Mucosa of gallbladder (tissue), 1 donor: ENCODE measurements around the gene PARVB. TPM values are rescaled to one million over a fixed set of nuclear protein-coding genes. Genes with fewer than 3 reads are reported as not detected.
A peak's percentile ranks its signal among the peaks of the same experiment; 100 is the strongest.
"Not testable (repeated sequence)": the region's sequence is repeated elsewhere in the genome, so short reads cannot be mapped to it uniquely, and the experiment has no call there.

Experiments used
- DNase-seq: peaks from one replicate; pipeline ENCODE4 v3.0.0-alpha.2; 2020; ENCODE audit warnings: low spot score
- total RNA-seq: library from RNA; stranded (reverse); gene quantifications from one replicate; pipeline ENCODE4 v1.2.1, GENCODE V29; 2021
- donor health status: DM: no; HTN: no; CAD: no.

Gene PARVB
- total RNA-seq, 1 donor from 2014 or later: 16.5 TPM

DNA sequence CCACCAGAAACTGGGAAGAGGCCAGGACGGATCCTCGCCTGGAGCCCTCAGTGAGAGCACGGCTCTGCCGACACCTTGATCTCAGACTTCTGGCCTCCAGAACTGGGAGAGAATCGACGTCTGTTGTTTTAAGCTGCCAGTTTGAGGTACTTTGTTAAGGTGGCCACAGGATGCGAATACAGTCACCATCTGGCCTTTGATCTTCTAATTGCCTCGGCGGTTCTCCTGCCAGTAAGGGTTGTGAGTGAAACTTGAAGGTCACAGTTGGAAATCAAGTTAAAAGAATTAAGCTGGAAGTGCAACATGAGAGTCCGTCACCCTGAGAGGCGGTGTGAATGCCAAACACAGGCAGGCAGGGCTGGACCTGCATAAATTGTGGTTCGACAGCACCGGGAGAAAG lies 27.9 kb downstream of the PARVB start:
- DNase-seq: no peak

DNA sequence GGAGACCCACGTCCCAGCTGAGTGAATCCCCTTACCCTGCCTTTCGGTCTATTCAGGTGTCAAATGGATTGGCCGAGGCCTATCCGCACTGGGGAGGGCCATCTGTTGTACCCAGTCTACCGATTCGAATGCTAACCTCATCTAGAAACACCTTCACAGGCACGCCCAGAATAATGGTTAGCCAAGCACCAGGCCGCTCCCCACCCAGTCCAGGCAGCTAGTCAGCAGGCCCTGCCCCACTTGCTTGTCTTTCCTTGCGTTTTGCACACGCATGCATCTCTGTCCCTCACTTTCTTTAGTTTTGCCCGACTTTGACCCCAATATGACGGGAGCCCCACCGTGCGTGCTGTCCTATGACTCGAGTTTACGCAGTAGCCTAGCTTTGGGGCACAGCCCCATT lies 31.7 kb downstream of the PARVB start:
- no peak for DNase-seq

DNA sequence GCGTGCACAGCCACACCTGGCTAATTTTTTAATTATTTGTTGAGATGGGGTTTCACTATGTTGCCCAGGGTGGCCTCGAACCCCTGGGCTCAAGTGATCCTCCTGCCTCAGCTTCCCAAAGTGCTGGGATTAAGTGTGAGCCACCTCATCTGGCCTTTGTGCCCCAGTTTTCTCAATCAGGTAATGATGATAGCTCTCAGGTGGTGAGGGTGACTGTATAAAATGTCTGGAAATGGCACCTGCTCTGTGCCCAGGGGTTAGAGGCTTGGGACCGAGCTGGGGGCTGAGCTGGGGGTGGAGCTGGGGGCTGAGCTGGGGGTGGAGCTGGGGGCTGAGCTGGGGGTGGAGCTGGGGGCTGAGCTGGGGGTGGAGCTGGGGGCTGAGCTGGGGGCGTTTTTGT lies 32.5 kb downstream of the PARVB start:
- DNase-seq: not testable (repeated sequence)

GRCh38 chr22:44057401-44057987 lies 33.4 kb downstream of the PARVB start:
- DNase-seq: no peak

GRCh38 chr22:44063462-44064371 lies 39.6 kb downstream of the PARVB start:
- DNase-seq: no peak

DNA sequence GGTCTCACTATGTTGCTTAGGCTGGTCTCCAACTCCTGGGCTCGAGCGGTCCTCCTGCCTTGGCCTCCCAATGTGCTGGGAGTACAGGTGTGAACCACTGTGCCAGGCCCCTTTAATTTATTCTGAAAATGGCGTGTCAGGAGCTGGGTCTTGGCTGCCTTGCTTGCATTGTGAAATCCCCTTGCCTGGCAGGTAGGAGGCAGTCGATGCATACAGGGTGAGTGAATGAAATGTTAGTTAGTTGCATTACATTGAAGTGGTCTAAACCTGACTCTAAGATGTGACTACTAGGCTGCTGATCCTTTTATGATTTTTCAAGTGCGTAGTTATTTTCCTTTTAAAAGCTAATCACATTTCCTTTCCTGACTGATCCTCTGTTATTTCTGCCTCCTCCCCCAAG lies 42.9 kb downstream of the PARVB start:
- DNase-seq: no peak

GRCh38 chr22:44067901-44068300 lies 43.8 kb downstream of the PARVB start:
- DNase-seq: no peak

DNA sequence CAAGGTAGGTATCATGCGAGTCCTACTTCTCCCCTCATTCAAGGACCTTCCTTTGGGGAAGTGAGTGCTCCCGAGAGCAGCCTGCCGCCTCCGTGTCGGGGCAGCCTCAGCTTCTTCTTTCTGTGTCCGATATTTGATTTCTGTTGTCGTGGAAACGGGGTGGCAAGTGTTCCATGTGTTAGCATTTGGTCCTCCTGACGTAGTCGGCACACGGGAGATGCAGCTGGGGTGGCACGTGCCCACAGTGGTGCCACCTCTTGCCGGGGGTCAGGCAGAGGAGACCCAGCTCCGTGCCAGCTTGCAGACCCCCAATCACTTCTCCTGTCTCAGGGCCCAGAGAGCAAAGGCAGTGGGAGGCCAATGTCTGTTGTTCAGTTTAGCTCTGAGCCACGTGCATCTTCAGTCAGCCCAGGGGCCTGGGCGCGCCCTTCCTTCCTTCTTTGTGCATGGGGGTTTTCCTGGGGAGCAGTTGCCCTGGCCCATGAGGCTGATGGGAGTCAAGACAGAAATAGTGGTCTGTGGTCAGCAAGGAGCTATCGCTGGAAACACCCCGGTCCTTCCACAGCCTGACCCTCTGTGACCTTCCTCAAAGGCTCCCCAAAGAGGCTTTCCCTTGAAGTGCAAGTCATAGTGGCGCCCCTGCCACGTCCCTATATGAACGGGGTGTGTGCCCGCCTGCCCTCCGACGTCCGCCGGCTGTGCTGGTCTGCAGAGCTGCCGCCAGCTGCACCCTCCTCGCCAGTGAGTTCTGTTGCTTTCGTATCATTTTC lies 44.5 kb downstream of the PARVB start:
- peak; percentile 20 for DNase-seq

- DNase-seq: no peak
Observed at GRCh38 chr22:44070029-44070428, 45.9 kb downstream of the PARVB start.

DNA sequence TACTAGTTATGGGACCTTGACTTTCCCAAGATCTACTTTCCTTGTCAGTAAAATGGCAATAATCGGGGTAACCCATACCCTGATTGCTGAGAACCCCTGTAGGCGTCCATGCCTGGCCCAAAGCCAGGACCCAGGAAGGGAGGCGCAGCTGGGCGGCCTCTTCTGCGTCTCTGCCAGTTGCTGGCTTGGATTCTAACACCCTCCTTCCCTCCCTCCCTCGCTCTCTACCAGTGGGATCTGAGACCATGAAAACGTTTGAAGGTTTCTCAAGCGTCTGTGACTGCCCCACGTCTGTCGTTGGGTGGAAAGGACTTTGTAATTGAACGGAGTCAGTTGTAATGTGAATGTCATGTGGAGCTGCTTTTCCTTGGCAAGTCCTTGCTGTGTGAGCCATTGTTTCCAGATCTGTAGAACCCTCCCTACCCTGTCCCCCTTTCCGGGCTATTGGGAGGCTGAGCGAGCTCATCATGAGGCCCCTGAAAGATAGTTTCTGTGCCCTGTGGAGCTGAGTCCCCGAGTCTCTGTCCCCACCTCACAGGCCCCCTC lies 47.8 kb downstream of the PARVB start:
- no peak for DNase-seq

DNA sequence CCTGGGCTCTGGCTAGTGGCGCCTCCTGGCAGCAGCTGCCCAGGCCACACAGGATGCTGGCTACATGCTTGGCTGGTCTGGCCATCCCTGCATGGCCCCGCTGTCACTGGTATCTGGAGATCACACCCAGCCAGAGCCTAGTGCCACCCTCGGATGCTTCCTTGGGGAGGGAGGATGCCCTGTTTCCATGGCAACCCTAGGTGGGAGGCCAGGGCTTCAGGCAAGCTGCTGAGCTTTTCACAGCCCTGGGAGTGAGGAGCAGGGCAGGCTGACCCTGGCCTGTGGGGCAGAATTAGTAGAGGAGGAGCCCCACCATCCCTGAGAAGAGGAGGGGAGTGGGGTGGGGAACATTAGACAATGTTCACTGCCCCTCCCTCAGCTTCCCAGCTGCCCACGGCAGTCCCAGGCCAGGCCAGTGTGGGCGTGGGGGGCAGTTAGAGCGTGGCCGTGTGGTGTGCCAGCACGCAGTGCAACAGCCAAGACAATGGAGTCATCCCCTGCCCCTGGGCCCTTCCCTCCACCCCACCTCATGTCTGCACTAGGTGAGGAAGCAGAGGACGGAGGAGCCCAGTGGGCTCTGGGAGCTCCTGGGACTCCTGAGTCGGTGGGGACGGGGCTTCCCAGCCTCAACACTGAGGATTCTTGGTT lies 50.4 kb downstream of the PARVB start:
- no peak for DNase-seq

GRCh38 chr22:44075022-44075421 lies 50.9 kb downstream of the PARVB start:
- DNase-seq: no peak

DNA sequence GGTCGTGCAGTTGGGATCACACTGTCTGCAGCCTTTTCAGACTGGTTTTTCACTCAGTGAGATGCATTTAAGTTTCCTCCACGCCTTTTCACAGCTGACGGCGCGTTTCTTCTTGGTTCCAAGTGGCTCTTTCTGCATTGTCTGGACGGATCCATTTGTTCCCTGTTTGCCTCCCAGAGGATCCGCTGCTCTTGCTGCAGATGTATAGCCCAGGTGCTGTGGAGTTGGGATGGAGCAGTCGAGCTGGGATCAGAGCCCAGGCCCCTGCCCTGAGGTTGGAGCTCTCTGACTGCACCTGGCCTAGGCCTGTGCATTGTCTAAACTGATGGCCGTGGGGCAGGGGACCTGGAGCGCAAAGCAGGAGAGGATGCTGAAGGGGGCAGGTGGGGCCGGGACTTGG lies 51.6 kb downstream of the PARVB start:
- no peak for DNase-seq

DNA sequence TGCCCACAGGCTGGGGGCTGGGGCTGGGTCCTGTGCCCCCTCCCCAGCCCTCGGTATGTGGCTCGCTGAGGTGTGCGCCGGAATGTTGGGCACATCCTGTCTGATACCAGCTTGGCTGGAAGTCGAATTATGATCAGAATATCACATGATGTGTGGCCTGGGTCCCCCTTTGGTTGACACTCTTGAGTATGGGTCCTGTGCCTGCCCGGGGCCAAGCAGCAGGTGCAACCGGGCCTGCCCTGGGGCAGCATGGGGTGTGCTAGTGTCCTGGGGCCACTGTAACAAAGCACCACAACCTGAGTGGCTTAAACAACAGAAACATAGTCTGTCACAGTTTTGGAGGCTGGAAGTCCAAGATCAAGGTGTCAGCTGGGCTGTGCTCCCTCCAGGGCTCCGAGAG lies 52.7 kb downstream of the PARVB start:
- no peak for DNase-seq

- peak; percentile 81 for DNase-seq
Observed at GRCh38 chr22:44080936-44081861, 57.1 kb downstream of the PARVB start.

GRCh38 chr22:44082801-44083200 lies 58.7 kb downstream of the PARVB start:
- no peak for DNase-seq

DNA sequence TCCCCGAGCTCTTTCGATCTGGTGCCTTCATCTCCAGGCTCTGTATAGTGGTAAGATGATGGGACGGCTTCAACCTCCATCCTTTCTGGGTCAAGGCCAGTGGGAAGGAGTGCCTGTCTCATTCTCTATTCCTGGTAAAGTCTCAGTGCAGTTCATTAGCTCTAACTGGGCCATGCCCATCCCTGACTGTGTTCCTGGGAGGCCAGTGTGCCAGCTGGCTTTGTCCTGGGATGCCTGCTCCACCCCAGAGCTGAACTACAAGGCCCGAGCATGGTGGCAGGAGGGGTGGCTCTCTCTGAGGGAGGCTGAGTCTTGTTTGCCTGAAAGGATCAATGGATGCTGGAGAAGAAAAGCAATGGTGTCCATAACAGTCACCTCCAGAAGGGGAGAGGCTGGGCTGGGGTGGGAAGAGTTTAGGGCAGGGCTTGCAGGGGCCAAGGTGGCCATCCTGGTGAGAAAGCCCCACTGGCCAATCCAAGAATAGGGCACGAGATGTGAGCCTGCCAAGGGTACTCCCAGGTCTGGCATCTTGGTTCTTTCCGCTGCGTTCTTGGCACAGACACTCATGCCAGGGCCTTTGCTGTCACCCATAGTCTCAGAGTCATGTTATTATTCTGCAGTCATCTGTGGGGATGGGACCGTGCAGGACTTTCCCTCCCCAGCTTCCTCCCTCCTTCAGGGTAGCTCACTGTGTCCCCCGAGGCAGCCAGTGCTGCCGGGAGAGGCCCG lies 60.1 kb downstream of the PARVB start:
- DNase-seq: no peak

GRCh38 chr22:44085743-44086270 lies 61.7 kb downstream of the PARVB start:
- DNase-seq: peak; percentile 45

DNA sequence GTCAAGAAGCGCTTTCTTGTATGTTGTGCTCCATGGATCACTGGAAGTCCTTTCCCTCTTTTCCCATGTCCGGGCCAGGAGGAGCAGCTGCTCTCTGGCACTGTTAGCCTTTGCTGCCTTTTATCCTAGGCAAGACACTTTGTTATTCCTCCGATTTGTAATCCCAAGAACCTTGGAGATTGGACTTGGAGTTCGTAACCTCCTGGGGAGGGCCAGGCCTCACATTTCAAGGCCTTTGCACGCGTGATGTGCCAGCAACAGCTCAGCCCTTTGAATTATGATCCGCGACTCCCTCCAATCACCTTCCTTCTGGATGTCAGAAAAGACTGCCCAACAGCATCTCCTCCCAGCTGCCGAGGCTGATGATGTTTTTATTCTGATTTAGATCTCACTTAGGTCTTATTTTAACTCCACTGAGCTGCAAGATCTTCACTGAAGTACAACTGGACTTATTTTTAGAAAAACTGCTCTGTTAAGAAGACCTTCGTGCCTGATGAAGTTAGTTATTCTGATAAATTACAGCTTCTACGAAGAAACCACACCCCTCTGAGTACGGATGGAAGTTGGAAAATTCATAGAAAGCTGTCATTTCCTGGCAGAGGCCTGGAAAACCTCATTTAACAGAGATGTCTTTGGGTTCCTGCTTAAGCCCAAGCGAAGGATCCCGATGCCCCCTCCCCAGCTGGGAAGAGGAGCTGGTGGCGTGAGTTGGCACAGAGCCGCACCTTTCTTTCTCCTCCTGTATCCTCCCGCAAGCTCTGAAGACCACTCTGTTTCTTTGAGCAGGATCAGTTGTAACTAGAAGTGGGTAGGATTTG lies 62.4 kb downstream of the PARVB start:
- DNase-seq: no peak
